Stomach (tissue), 4 donors: ENCODE results near the gene SLC28A1.

Experiments
- CTCF ChIP-seq, 7 experiments: fragments of 450-650 bp in 4 of 7; fragments of 200-600 bp in 3 of 7; sonication (generic) in 3 of 7; IDR thresholded peaks; one replicate each; pipeline ENCODE4 v1.5.1; 2016 to 2019; ENCODE audit warnings: antibody characterized with exemption in 7 of 7, control low read depth in 2 of 7, mild to moderate bottlenecking in 1 of 7
- POLR2A ChIP-seq, 4 donors: fragments of 450-650 bp; IDR thresholded peaks; one replicate each; pipeline ENCODE4 v1.6.1; 2016; ENCODE audit warnings: antibody characterized with exemption in 4 of 4, control low read depth in 2 of 4, mild to moderate bottlenecking in 1 of 4, moderate library complexity in 1 of 4
- POLR2AphosphoS5 ChIP-seq, 3 donors: sonication (generic); formaldehyde crosslinking; IDR thresholded peaks; one replicate each; pipeline ENCODE4 v1.6.1; 2016; ENCODE audit warnings: antibody characterized with exemption in 3 of 3

- no peak for TF ChIP-seq CTCF (IDR thresholded peaks at IDR 0.05)
- TF ChIP-seq POLR2A (IDR thresholded peaks at IDR 0.05): no peak
- no peak for TF ChIP-seq POLR2AphosphoS5 (IDR thresholded peaks at IDR 0.05)
Observed at GRCh38 chr15:84864444-84864795, 20.0 kb upstream of the SLC28A1 start.
